ENCODE measurements around the gene CASK.

Gene CASK

GRCh38 chrX:41716767-41717473, 206.4 kb downstream of the CASK start:
- DNase-seq: no peak
- H3K9ac ChIP-seq (ENCODE audit: low read depth, low read length): no peak overlapping the region
- H3K4me2 ChIP-seq (ENCODE audit: insufficient read depth, low read length): no peak overlapping the region
- no peaks in the 10 kb centered on the region for H3K79me2 ChIP-seq (ENCODE audit: insufficient read depth, low read length)
- no peak overlapping the region for H2AFZ ChIP-seq (ENCODE audit: low read depth, low read length)
- H3K27ac ChIP-seq (ENCODE audit: low read length): no peak overlapping the region
- no peaks in the 10 kb centered on the region for H4K20me1 ChIP-seq (ENCODE audit: insufficient read depth, low read length)
- no peak overlapping the region for H3K4me3 ChIP-seq (ENCODE audit: low read depth in 1 of 2, low read length in 2 of 2)
- peaks cover 21% of the 10 kb centered on the region for H3K36me3 ChIP-seq (ENCODE audit: insufficient read depth, low read length)
- H3K27me3 ChIP-seq (ENCODE audit: insufficient read depth, low read length, poor library complexity): no peaks in the 10 kb centered on the region
- H3K9me3 ChIP-seq (ENCODE audit: insufficient read depth, low read length, severe bottlenecking): no peaks in the 10 kb centered on the region
- ATAC-seq (ENCODE audit: insufficient read depth, low read depth): no peak
- peaks cover 6% of the 10 kb centered on the region; the same call in 1 of the 2 replicates for H3K4me1 ChIP-seq (ENCODE audit: insufficient read depth, low read length)
- TF ChIP-seq CTCF (IDR thresholded peaks at IDR 0.05; ENCODE audit: borderline replicate concordance, extremely low read depth, low read length, poor library complexity, severe bottlenecking) (no peak), EZH2 (IDR thresholded peaks at IDR 0.05; ENCODE audit: borderline replicate concordance, low read depth, low read length, severe bottlenecking) (no peak)

GRCh38 chrX:41716222-41716621, 207.1 kb downstream of the CASK start:
- Histone ChIP-seq H3K27me3 (ENCODE audit: insufficient read depth, low read length, poor library complexity) (no peaks in the 10 kb centered on the region), H3K4me3 (ENCODE audit: low read depth in 1 of 2, low read length in 2 of 2) (no peak overlapping the region), H3K4me1 (ENCODE audit: insufficient read depth, low read length) (peaks cover 6% of the 10 kb centered on the region; the same call in 1 of the 2 replicates), H3K9ac (ENCODE audit: low read depth, low read length) (no peak overlapping the region), H3K9me3 (ENCODE audit: insufficient read depth, low read length, severe bottlenecking) (no peaks in the 10 kb centered on the region), H3K79me2 (ENCODE audit: insufficient read depth, low read length) (no peaks in the 10 kb centered on the region), H3K27ac (ENCODE audit: low read length) (no peak overlapping the region), H2AFZ (ENCODE audit: low read depth, low read length) (no peak overlapping the region), H3K4me2 (ENCODE audit: insufficient read depth, low read length) (no peak overlapping the region), H4K20me1 (ENCODE audit: insufficient read depth, low read length) (no peaks in the 10 kb centered on the region), H3K36me3 (ENCODE audit: insufficient read depth, low read length) (peaks cover 21% of the 10 kb centered on the region)
- no peak for DNase-seq
- ATAC-seq (ENCODE audit: insufficient read depth, low read depth): no peak
- TF ChIP-seq CTCF (IDR thresholded peaks at IDR 0.05; ENCODE audit: borderline replicate concordance, extremely low read depth, low read length, poor library complexity, severe bottlenecking): no peak
- no peak for TF ChIP-seq EZH2 (IDR thresholded peaks at IDR 0.05; ENCODE audit: borderline replicate concordance, low read depth, low read length, severe bottlenecking)

GRCh38 chrX:41711021-41711667, 212.2 kb downstream of the CASK start:
- ATAC-seq (ENCODE audit: insufficient read depth, low read depth): no peak
- H3K79me2 ChIP-seq (ENCODE audit: insufficient read depth, low read length): no peaks in the 10 kb centered on the region
- H3K27ac ChIP-seq (ENCODE audit: low read length): no peak overlapping the region
- H3K9ac ChIP-seq (ENCODE audit: low read depth, low read length): no peak overlapping the region
- no peak for DNase-seq
- no peaks in the 10 kb centered on the region for H4K20me1 ChIP-seq (ENCODE audit: insufficient read depth, low read length)
- no peak overlapping the region for H3K4me3 ChIP-seq (ENCODE audit: low read depth in 1 of 2, low read length in 2 of 2)
- no peak for TF ChIP-seq CTCF (IDR thresholded peaks at IDR 0.05; ENCODE audit: borderline replicate concordance, extremely low read depth, low read length, poor library complexity, severe bottlenecking)
- no peak for TF ChIP-seq EZH2 (IDR thresholded peaks at IDR 0.05; ENCODE audit: borderline replicate concordance, low read depth, low read length, severe bottlenecking)
- H3K4me1 ChIP-seq (ENCODE audit: insufficient read depth, low read length): peaks cover 12% of the 10 kb centered on the region
- no peaks in the 10 kb centered on the region for H3K9me3 ChIP-seq (ENCODE audit: insufficient read depth, low read length, severe bottlenecking)
- no peak overlapping the region for H3K4me2 ChIP-seq (ENCODE audit: insufficient read depth, low read length)
- peaks cover 3% of the 10 kb centered on the region; the same call in 1 of the 2 replicates for H3K36me3 ChIP-seq (ENCODE audit: insufficient read depth, low read length)
- no peaks in the 10 kb centered on the region for H3K27me3 ChIP-seq (ENCODE audit: insufficient read depth, low read length, poor library complexity)
- H2AFZ ChIP-seq (ENCODE audit: low read depth, low read length): no peak overlapping the region

Measured in DND-41 (cell line).